WTC11 (cell line): Measurements from ENCODE around the gene PRRT4. TPM values are rescaled to one million over a fixed set of nuclear protein-coding genes. Genes with fewer than 3 reads are reported as not detected.
A peak's percentile ranks its signal among the peaks of the same experiment; 100 is the strongest.

Experiments used
- AFF4 ChIP-seq: sonication (generic); formaldehyde crosslinking; IDR thresholded peaks from 2 replicates; pipeline ENCODE4 v1.8.1; 2023; ENCODE audit warnings: mild to moderate bottlenecking, missing genetic modification reagents, borderline replicate concordance
- AR ChIP-seq: fragments of 250-450 bp; sonication (Bioruptor Pico); IDR thresholded peaks from 2 replicates; pipeline ENCODE4 v1.9.0; 2021; ENCODE audit warnings: mild to moderate bottlenecking
- ATF1 ChIP-seq: sonication (generic); formaldehyde crosslinking; IDR thresholded peaks from 2 replicates; pipeline ENCODE4 v1.8.1; 2023; ENCODE audit warnings: mild to moderate bottlenecking, moderate library complexity, missing genetic modification reagents
- ATF6 ChIP-seq: sonication (generic); formaldehyde crosslinking; IDR thresholded peaks from 2 replicates; pipeline ENCODE4 v1.8.1; 2023; ENCODE audit warnings: mild to moderate bottlenecking, missing genetic modification reagents
- ELF4 ChIP-seq: sonication (generic); formaldehyde crosslinking; IDR thresholded peaks from 2 replicates; pipeline ENCODE4 v1.8.1; 2022; ENCODE audit warnings: low read depth, mild to moderate bottlenecking, moderate library complexity, missing genetic modification reagents
- FOXP1 ChIP-seq: sonication (generic); formaldehyde crosslinking; IDR thresholded peaks from 2 replicates; pipeline ENCODE4 v1.8.0; 2022; ENCODE audit warnings: missing genetic modification reagents, mild to moderate bottlenecking, moderate library complexity, borderline replicate concordance
- GRHL2 ChIP-seq: fragments of 250-450 bp; sonication (Bioruptor Pico); IDR thresholded peaks from 2 replicates; pipeline ENCODE4 v1.8.0; 2022; ENCODE audit warnings: mild to moderate bottlenecking, moderate library complexity; ENCODE audit not compliant: insufficient replicate concordance, severe bottlenecking
- NFYB ChIP-seq: sonication (generic); formaldehyde crosslinking; conservative IDR thresholded peaks from 2 replicates; pipeline ENCODE4 v1.8.0; 2022; ENCODE audit warnings: low read depth, missing genetic modification reagents
- NR1H2 ChIP-seq: sonication (generic); formaldehyde crosslinking; IDR thresholded peaks from 2 replicates; pipeline ENCODE4 v1.9.0; 2021; ENCODE audit warnings: mild to moderate bottlenecking, moderate library complexity, missing genetic modification reagents
- STAT6 ChIP-seq: sonication (generic); formaldehyde crosslinking; conservative IDR thresholded peaks from 2 replicates; pipeline ENCODE4 v1.8.1; 2023; ENCODE audit warnings: mild to moderate bottlenecking, low read depth, missing genetic modification reagents, moderate library complexity
- TP53 ChIP-seq: sonication (generic); formaldehyde crosslinking; IDR thresholded peaks from 2 replicates; pipeline ENCODE4 v1.8.1; 2023; ENCODE audit warnings: mild to moderate bottlenecking, missing genetic modification reagents
- USF1 ChIP-seq: sonication (generic); formaldehyde crosslinking; IDR thresholded peaks from 2 replicates; pipeline ENCODE4 v1.8.0; 2022; ENCODE audit warnings: mild to moderate bottlenecking, missing genetic modification reagents
- ZBTB43 ChIP-seq: sonication (generic); formaldehyde crosslinking; IDR thresholded peaks from 2 replicates; pipeline ENCODE4 v1.8.1; 2023; ENCODE audit warnings: mild to moderate bottlenecking, missing genetic modification reagents
- ZMAT4 ChIP-seq: fragments of 250-450 bp; sonication (Bioruptor Pico); IDR thresholded peaks from 2 replicates; pipeline ENCODE4 v1.9.0; 2021; ENCODE audit warnings: mild to moderate bottlenecking
- ZNF281 ChIP-seq: sonication (generic); formaldehyde crosslinking; IDR thresholded peaks from 2 replicates; pipeline ENCODE4 v1.8.0; 2023; ENCODE audit warnings: mild to moderate bottlenecking, missing genetic modification reagents
- ZNF396 ChIP-seq: fragments of 250-450 bp; sonication (Bioruptor Pico); IDR thresholded peaks from 2 replicates; pipeline ENCODE4 v1.8.0; 2021; ENCODE audit warnings: mild to moderate bottlenecking, moderate library complexity, borderline replicate concordance
- ZNF416 ChIP-seq: fragments of 250-450 bp; sonication (Bioruptor Pico); IDR thresholded peaks from 2 replicates; pipeline ENCODE4 v1.9.0; 2021; ENCODE audit warnings: mild to moderate bottlenecking, inconsistent platforms
- ZNF425 ChIP-seq: fragments of 250-450 bp; sonication (Bioruptor Pico); conservative IDR thresholded peaks from 2 replicates; pipeline ENCODE4 v1.9.0; 2021; ENCODE audit warnings: mild to moderate bottlenecking
- total RNA-seq: library from RNA; stranded (reverse); gene quantifications from 3 replicates; pipeline ENCODE4 v1.2.3, GENCODE V29; 2021

The PRRT4 gene
- total RNA-seq, 1 experiment from 2014 or later: 1.2 TPM

GRCh38 chr7:128352153-128352537 lies 9.3 kb downstream of the PRRT4 start (continued):
- TF ChIP-seq AR (CRISPR knock-in tag): no peak
- TF ChIP-seq ZBTB43 (CRISPR knock-in tag): peak; percentile 90
- TF ChIP-seq ZMAT4: no peak
- TF ChIP-seq ZNF416 (CRISPR knock-in tag): no peak
- TF ChIP-seq ZNF425 (CRISPR knock-in tag): no peak
- peak; percentile 93 for TF ChIP-seq ZNF281 (CRISPR knock-in tag)
- TF ChIP-seq ZNF396: no peak
- TF ChIP-seq AFF4 (CRISPR knock-in tag): peak; percentile 89; the same call in 1 of the 2 replicates
- TF ChIP-seq STAT6 (CRISPR knock-in tag): no peak
- no peak for TF ChIP-seq ATF6 (CRISPR knock-in tag)
- no peak for TF ChIP-seq GRHL2 (CRISPR knock-in tag)
- TF ChIP-seq NR1H2: no peak
- TF ChIP-seq USF1 (CRISPR knock-in tag): peak; percentile 75
- TF ChIP-seq ELF4: peak; percentile 87
- TF ChIP-seq TP53 (CRISPR knock-in tag): peak; percentile 97
- TF ChIP-seq NFYB (CRISPR knock-in tag): no peak
- TF ChIP-seq ATF1: peak; percentile 92
- peak; percentile 98 for TF ChIP-seq FOXP1 (CRISPR knock-in tag)
